Nephron (organoid): ENCODE results near the gene PFDN6.
"Not testable (repeated sequence)": the region's sequence is repeated elsewhere in the genome, so short reads cannot be mapped to it uniquely, and the experiment has no call there.

Experiments
- H3K27ac Mint-ChIP-seq, 3 experiments: 2 replicates each; pipeline ENCODE4 v1.8.0; 2020; ENCODE audit warnings: mixed read lengths in 3 of 3, mild to moderate bottlenecking in 2 of 3, moderate library complexity in 1 of 3
- H3K27me3 Mint-ChIP-seq: 2 replicates; pipeline ENCODE4 v1.8.0; 2021; ENCODE audit warnings: low read depth, mild to moderate bottlenecking, moderate library complexity, mixed read lengths
- H3K36me3 Mint-ChIP-seq: 2 replicates; pipeline ENCODE4 v1.8.0; 2020; ENCODE audit warnings: low read depth, mixed read lengths
- H3K4me1 Mint-ChIP-seq: 2 replicates; pipeline ENCODE4 v1.8.0; 2020; ENCODE audit warnings: mixed read lengths
- H3K4me3 Mint-ChIP-seq, 3 experiments: 2 replicates each; pipeline ENCODE4 v1.8.0; 2020; ENCODE audit warnings: mild to moderate bottlenecking in 3 of 3, mixed read lengths in 3 of 3, moderate library complexity in 2 of 3
- H3K9me3 Mint-ChIP-seq: 2 replicates; pipeline ENCODE4 v1.8.0; 2020; ENCODE audit warnings: mixed read lengths
- TF ChIP-seq, protein P1 (sequence below), 3 experiments: fragments of 200-600 bp; sonication (generic); IDR thresholded peaks; one replicate each; pipeline ENCODE4 v1.5.0; 2021; ENCODE audit warnings: antibody characterized with exemption in 3 of 3; ENCODE audit not compliant: unreplicated experiment in 3 of 3

PFDN6 gene

DNA sequence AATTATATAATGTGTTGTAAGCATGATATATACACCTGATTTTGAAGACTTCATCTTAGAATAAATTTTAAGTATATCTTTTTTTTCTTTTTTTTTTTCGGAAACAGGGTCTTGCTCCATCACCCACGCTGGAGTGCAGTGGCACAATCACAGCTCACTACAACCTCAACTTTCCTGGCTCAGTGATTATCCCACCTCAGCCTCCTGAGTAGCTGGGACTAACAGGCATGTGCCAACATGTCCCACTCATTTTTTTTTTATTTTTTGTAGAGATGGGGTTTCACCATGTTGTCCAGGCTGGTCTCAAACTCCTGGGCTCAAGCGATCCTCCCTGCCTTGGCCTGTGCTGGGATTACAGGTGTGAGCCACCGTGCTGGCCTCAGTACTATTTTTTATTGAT, 34.8 kb upstream of the PFDN6 start:
- Mint-ChIP-seq H3K27ac (no peak overlapping the region), H3K27me3 (no peaks in the 10 kb centered on the region), H3K4me3 (no peak overlapping the region), H3K9me3 (no peaks in the 10 kb centered on the region), H3K4me1 (peaks cover 17% of the 10 kb centered on the region), H3K36me3 (peaks cover 47% of the 10 kb centered on the region)
- TF ChIP-seq, protein P1, sequence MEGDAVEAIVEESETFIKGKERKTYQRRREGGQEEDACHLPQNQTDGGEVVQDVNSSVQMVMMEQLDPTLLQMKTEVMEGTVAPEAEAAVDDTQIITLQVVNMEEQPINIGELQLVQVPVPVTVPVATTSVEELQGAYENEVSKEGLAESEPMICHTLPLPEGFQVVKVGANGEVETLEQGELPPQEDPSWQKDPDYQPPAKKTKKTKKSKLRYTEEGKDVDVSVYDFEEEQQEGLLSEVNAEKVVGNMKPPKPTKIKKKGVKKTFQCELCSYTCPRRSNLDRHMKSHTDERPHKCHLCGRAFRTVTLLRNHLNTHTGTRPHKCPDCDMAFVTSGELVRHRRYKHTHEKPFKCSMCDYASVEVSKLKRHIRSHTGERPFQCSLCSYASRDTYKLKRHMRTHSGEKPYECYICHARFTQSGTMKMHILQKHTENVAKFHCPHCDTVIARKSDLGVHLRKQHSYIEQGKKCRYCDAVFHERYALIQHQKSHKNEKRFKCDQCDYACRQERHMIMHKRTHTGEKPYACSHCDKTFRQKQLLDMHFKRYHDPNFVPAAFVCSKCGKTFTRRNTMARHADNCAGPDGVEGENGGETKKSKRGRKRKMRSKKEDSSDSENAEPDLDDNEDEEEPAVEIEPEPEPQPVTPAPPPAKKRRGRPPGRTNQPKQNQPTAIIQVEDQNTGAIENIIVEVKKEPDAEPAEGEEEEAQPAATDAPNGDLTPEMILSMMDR (IDR thresholded peaks at IDR 0.05; ENCODE audit: unreplicated experiment in 3 of 3) = no peak

DNA sequence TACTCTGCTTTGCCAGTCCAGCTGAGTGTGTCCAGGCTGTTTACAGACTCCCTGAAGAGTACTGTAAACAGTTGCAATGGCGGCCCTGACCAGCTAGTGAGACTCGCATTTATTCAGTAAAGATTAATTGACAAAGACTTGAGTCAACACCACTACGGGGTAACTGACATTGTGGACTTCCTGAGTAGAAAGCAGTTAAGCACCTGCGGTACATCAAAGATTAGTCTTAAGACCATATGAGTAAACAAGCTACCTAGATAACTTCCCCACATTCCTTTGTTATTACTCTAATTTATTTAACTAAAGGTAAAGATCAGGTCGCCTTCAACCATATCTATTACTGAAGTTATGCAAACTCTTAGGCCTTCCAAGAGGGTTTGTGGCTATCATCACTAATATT, 30.4 kb upstream of the PFDN6 start:
- Mint-ChIP-seq H3K27ac (no peak overlapping the region), H3K27me3 (no peaks in the 10 kb centered on the region), H3K9me3 (no peaks in the 10 kb centered on the region), H3K4me1 (no peaks in the 10 kb centered on the region), H3K4me3 (no peak overlapping the region), H3K36me3 (peaks cover 58% of the 10 kb centered on the region)
- TF ChIP-seq, protein P1 (IDR thresholded peaks at IDR 0.05; ENCODE audit: unreplicated experiment in 3 of 3) = no peak

DNA sequence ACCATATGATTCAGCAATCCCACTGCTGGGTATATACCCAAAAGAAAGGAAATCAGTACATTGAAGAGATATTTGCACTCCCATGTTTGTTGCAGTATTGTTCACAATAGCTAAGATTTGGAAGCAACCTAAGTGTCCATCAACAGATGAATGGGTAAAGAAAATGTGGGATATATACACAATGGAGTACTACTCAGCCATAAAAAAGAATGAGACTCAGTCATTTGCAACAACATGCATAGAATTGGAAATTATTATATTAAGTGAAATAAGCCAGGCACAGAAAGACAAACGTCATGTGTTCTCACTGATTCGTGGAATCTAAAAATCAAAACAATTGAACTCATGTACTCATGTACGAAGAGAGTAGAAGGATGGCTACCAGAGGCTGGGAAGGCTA, 26.9 kb upstream of the PFDN6 start:
- H3K9me3 Mint-ChIP-seq, H3K4me1 Mint-ChIP-seq: not testable (repeated sequence)
- peaks cover 69% of the 10 kb centered on the region for H3K36me3 Mint-ChIP-seq

DNA sequence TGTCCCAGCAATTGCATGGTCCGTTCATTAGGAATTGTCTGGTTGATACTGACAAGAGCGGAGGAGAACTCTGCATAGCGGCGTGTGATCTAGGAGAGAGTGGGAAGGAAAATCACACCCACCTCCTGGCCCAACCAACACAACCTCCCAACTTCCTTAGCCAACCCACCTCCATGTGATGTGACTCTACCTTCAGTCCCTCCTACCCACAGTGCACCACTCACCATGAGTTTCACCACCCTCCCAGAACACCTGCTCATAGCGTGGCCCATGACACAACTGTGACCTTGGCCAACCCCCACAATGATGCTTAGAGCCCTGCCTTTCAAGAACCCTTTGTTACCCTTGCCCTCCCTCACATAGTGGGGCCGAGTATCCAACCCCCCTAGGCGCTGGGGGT, 25.4 kb upstream of the PFDN6 start:
- H3K27me3 Mint-ChIP-seq = no peaks in the 10 kb centered on the region
- H3K4me1 Mint-ChIP-seq = no peaks in the 10 kb centered on the region
- H3K36me3 Mint-ChIP-seq = peaks cover 68% of the 10 kb centered on the region
- H3K27ac Mint-ChIP-seq = no peak overlapping the region
- TF ChIP-seq, protein P1 (IDR thresholded peaks at IDR 0.05; ENCODE audit: unreplicated experiment in 3 of 3) = no peak
- H3K9me3 Mint-ChIP-seq = no peaks in the 10 kb centered on the region
- H3K4me3 Mint-ChIP-seq = no peak overlapping the region

More for the DNA sequence above, 26.9 kb upstream of the PFDN6 start:
- not testable (repeated sequence) for H3K27me3 Mint-ChIP-seq, H3K27ac Mint-ChIP-seq, H3K4me3 Mint-ChIP-seq

DNA sequence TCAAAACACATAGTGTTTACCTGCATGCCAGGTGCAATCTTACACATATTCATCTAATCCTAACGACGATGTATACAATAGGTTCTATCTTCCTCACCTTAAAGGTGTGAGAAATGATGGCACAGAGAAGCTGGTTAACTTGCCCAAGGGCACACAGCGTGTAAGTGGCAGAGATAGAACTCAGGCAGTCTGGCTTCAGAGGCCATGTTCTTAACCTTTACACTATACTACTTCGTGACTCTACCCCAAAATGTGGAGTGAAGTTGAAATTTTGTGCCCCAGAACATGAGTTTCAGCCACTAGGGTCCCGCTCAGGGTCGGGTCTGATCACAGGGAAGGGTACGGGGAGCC, 18.3 kb upstream of the PFDN6 start:
- H3K27me3 Mint-ChIP-seq = no peaks in the 10 kb centered on the region
- H3K27ac Mint-ChIP-seq = peak overlapping the region; percentile 100
- peaks cover 54% of the 10 kb centered on the region for H3K36me3 Mint-ChIP-seq
- peaks cover 52% of the 10 kb centered on the region for H3K4me1 Mint-ChIP-seq
- TF ChIP-seq, protein P1 (IDR thresholded peaks at IDR 0.05; ENCODE audit: unreplicated experiment in 3 of 3) = no peak
- no peaks in the 10 kb centered on the region for H3K9me3 Mint-ChIP-seq
- peak overlapping the region; percentile 96 to 97 (median 97) for H3K4me3 Mint-ChIP-seq

DNA sequence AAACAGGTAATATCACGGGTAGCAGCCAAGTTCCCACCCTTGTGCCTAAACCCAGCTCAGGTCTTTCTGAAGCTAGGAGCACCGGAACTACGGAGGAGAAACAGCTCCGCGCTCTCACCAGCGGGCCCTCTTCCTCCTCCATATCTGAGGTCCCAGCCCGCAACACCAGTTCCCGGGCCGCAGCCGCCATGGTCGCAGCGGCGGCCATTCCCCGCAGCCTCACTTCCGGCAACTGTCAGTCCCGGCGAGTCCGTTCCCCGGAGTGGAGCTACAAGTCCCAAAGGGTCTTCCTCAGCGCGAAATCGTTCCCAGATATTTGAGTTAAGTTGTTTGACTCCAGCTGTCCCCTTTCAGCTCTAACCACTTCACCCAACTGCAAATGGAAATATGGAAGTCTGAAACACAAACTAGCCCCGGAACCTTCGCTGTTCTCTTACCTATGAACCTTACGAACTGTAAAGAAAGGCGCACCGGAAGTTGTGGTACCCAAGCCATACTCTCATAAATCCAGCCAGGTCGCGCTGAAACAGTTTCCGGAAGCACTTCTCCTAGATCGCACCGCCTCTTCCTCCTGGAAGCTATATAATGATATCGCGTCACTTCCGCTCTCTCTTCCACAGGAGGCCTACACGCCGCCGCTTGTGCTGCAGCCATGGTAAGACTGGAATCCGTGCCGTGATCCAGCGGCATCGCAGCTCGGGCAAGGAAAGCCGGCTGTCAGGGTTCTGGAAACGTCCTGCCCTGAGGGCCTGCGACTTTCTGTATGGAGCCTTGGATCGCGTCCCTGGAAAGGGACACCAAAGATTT, 17.7 kb upstream of the PFDN6 start, which contains the start of the genes RPS18 and VPS52:
Gene RPS18 (plus strand): TSS at position 608 of the 807 bp plus-strand sequence. CDS start 45 bp downstream, at position 653.
Gene VPS52 (minus strand): TSS at position 409 of the 807 bp plus-strand sequence. CDS start 201 bp downstream, at position 208.
- peak within 1 kb of the TSS; percentile 96 to 97 (median 97) for H3K4me3 Mint-ChIP-seq
- peaks cover 54% of the 10 kb centered on the region for H3K36me3 Mint-ChIP-seq
- H3K4me1 Mint-ChIP-seq = peaks cover 58% of the 10 kb centered on the region
- no peaks in the 10 kb centered on the region for H3K9me3 Mint-ChIP-seq
- no peaks in the 10 kb centered on the region for H3K27me3 Mint-ChIP-seq
- peak within 1 kb of the TSS; percentile 100 for H3K27ac Mint-ChIP-seq
- TF ChIP-seq, protein P1 (IDR thresholded peaks at IDR 0.05; ENCODE audit: unreplicated experiment in 3 of 3) = no peak
